A549 (cell line): ENCODE data around the gene SERPINF2.
A peak's percentile ranks its signal among the peaks of the same experiment; 100 is the strongest.

Source experiments
- EHF ChIP-seq: fragments of 250-450 bp; sonication (Bioruptor Pico); IDR thresholded peaks from 2 replicates; pipeline ENCODE4 v1.5.0; 2020; ENCODE audit warnings: mild to moderate bottlenecking
- EP300 ChIP-seq, 2 experiments: fragments of >200 bp; sonication (Bioruptor Twin); formaldehyde crosslinking; IDR thresholded peaks; 2 replicates in 1 of 2; 3 replicates in 1 of 2; pipeline ENCODE4 v1.6.1; 2016 to 2017
- ESRRA ChIP-seq: fragments of 150-350 bp; IDR thresholded peaks from 2 replicates; pipeline ENCODE4 v1.6.1; 2014; ENCODE audit warnings: mild to moderate bottlenecking, low read length, borderline replicate concordance
- NR3C1 ChIP-seq: fragments of >200 bp; sonication (Bioruptor Twin); formaldehyde crosslinking; IDR thresholded peaks from 3 replicates; pipeline ENCODE4 v1.6.1; 2017
- POLR2A ChIP-seq: IDR thresholded peaks from 2 replicates; pipeline ENCODE4 v1.6.1; 2012; ENCODE audit warnings: mild to moderate bottlenecking, low read length
- POLR2AphosphoS2 ChIP-seq: conservative IDR thresholded peaks from 2 replicates; pipeline ENCODE4 v1.6.1; 2012; ENCODE audit warnings: low read length, improper control_type of control experiment, inconsistent platforms
- TF ChIP-seq, protein P1 (sequence below): fragments of >200 bp; sonication (Bioruptor Twin); formaldehyde crosslinking; IDR thresholded peaks from 3 replicates; pipeline ENCODE4 v1.5.1; 2016

GRCh38 chr17:1714980-1715802 is 27.5 kb upstream of the SERPINF2 start:
- TF ChIP-seq, protein P1, sequence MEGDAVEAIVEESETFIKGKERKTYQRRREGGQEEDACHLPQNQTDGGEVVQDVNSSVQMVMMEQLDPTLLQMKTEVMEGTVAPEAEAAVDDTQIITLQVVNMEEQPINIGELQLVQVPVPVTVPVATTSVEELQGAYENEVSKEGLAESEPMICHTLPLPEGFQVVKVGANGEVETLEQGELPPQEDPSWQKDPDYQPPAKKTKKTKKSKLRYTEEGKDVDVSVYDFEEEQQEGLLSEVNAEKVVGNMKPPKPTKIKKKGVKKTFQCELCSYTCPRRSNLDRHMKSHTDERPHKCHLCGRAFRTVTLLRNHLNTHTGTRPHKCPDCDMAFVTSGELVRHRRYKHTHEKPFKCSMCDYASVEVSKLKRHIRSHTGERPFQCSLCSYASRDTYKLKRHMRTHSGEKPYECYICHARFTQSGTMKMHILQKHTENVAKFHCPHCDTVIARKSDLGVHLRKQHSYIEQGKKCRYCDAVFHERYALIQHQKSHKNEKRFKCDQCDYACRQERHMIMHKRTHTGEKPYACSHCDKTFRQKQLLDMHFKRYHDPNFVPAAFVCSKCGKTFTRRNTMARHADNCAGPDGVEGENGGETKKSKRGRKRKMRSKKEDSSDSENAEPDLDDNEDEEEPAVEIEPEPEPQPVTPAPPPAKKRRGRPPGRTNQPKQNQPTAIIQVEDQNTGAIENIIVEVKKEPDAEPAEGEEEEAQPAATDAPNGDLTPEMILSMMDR, result no peak
- TF ChIP-seq EP300 (IDR thresholded peaks at IDR 0.05) (no peak), NR3C1 (no peak), ESRRA (peak; percentile 91), POLR2A (no peak), POLR2AphosphoS2 (no peak; the same call in 1 of the 2 replicates), EHF (CRISPR knock-in tag) (peak; percentile 47; the same call in 1 of the 2 replicates)
